Spleen (tissue), 11 donors: ENCODE data around the gene INPP4A. TPM values are rescaled to one million over a fixed set of nuclear protein-coding genes. Genes with fewer than 3 reads are reported as not detected.

Source experiments
- DNase-seq: peaks from one replicate; pipeline ENCODE4 v3.0.0-alpha.2; 2020
- H3K27ac ChIP-seq, 8 donors: fragments of 200-600 bp; sonication (generic) in 7 of 8; 1 replicate in 4 of 8; 2 replicates in 4 of 8; pipeline versions ENCODE4 v1.5.0 to v1.8.0; 2016 to 2021; ENCODE audit warnings: inconsistent platforms in 4 of 8, mild to moderate bottlenecking in 4 of 8, moderate library complexity in 1 of 8
- H3K27me3 ChIP-seq, 7 donors: fragments of 200-600 bp; sonication (generic) in 6 of 7; replicated peaks in 1 of 7; 1 replicate in 4 of 7; 2 replicates in 3 of 7; pipeline versions ENCODE4 v1.5.0 to v1.8.0; 2016 to 2021; ENCODE audit warnings: inconsistent platforms in 3 of 7, mild to moderate bottlenecking in 1 of 7
- H3K36me3 ChIP-seq, 6 donors: fragments of 200-600 bp; sonication (generic) in 5 of 6; 1 replicate in 4 of 6; 2 replicates in 2 of 6; pipeline versions ENCODE4 v1.5.0 to v1.8.0; 2016 to 2021; ENCODE audit warnings: inconsistent platforms in 2 of 6
- H3K4me1 ChIP-seq, 6 donors: fragments of 200-600 bp; sonication (generic) in 5 of 6; 1 replicate in 3 of 6; 2 replicates in 3 of 6; pipeline versions ENCODE4 v1.5.0 to v1.8.0; 2016 to 2021; ENCODE audit warnings: inconsistent platforms in 3 of 6
- H3K4me3 ChIP-seq, 8 donors: fragments of 200-600 bp; sonication (generic) in 7 of 8; 1 replicate in 4 of 8; 2 replicates in 4 of 8; pipeline versions ENCODE4 v1.5.0 to v1.8.0; 2016 to 2021; ENCODE audit warnings: inconsistent platforms in 4 of 8, mild to moderate bottlenecking in 4 of 8, moderate library complexity in 2 of 8
- H3K9me3 ChIP-seq, 8 donors: fragments of 200-600 bp; sonication (generic) in 7 of 8; 1 replicate in 4 of 8; 2 replicates in 4 of 8; pipeline versions ENCODE4 v1.5.0 to v1.8.0; 2016 to 2021; ENCODE audit warnings: inconsistent platforms in 4 of 8
- POLR2A ChIP-seq, 3 donors: fragments of 450-650 bp; IDR thresholded peaks; one replicate each; pipeline ENCODE4 v1.5.1; 2017; ENCODE audit warnings: antibody characterized with exemption in 3 of 3, mild to moderate bottlenecking in 1 of 3
- POLR2AphosphoS5 ChIP-seq, 3 donors: sonication (generic); formaldehyde crosslinking; IDR thresholded peaks; one replicate each; pipeline ENCODE4 v1.5.1; 2017; ENCODE audit warnings: antibody characterized with exemption in 3 of 3
- WGBS, 5 donors: extraction: QIAGEN DNeasy Blood & Tissue Kit in 3 of 5; methylation state at CpG; one replicate each; pipeline versions ENCODE4 v1.1.5 to v1.1.7; 2013 to 2018; 5-methylcytosine and 5-hydroxymethylcytosine counted together
- intact Hi-C: fragments of 100-400 bp; cut with DNase I; formaldehyde crosslinking; loops from one replicate; pipeline ENCODE4 v1.15.0; 2023; ENCODE audit warnings: low total_unique reads
- polyA plus RNA-seq, 3 donors: library from polyadenylated mRNA; stranded (reverse); fragments of 200-250 nt; gene quantifications; one replicate each; pipeline ENCODE4 v1.2.1, GENCODE V29; 2013
- total RNA-seq, 7 donors: library from RNA; depleted of rRNA in 3 of 7; stranded (reverse); fragments of >200 nt in 3 of 7; fragmentation: NEBNext Ultra II Directional in 4 of 7; extraction: Animal tissue kit (Norgen Biotek cat#: 25700) in 4 of 7; gene quantifications; one replicate each; pipeline versions ENCODE4 v1.1.0 to v1.2.1, GENCODE V29; 2016 to 2021
- TF ChIP-seq, protein P1 (sequence below), 11 experiments: fragments of 200-600 bp in 7 of 11; fragments of 450-650 bp in 4 of 11; sonication (generic) in 4 of 11; IDR thresholded peaks in 8 of 11; conservative IDR thresholded peaks in 3 of 11; 1 replicate in 7 of 11; 2 replicates in 4 of 11; pipeline versions ENCODE4 v1.4.0 to v1.8.0; 2016 to 2021; ENCODE audit warnings: antibody characterized with exemption in 11 of 11, inconsistent platforms in 4 of 11, mild to moderate bottlenecking in 1 of 11
- donor health status: healthy with polysubstance abuse.
- donor health status: DM: no; HTN: no; CAD: no; lungs with moderate emphysema.
- donor health status: DM: no; HTN: no; CAD: no.
- donor health status: Bipolar disorder and iron deficiency.
- donor health status: healthy.
- donor health status: DM: no; HTN: no; CAD: no.
- donor health status: DM: yes; HTN: yes; CAD: no.

The INPP4A gene
- total and polyA plus RNA-seq, 10 donors: 6.4 to 102 (median 69.2) TPM

DNA sequence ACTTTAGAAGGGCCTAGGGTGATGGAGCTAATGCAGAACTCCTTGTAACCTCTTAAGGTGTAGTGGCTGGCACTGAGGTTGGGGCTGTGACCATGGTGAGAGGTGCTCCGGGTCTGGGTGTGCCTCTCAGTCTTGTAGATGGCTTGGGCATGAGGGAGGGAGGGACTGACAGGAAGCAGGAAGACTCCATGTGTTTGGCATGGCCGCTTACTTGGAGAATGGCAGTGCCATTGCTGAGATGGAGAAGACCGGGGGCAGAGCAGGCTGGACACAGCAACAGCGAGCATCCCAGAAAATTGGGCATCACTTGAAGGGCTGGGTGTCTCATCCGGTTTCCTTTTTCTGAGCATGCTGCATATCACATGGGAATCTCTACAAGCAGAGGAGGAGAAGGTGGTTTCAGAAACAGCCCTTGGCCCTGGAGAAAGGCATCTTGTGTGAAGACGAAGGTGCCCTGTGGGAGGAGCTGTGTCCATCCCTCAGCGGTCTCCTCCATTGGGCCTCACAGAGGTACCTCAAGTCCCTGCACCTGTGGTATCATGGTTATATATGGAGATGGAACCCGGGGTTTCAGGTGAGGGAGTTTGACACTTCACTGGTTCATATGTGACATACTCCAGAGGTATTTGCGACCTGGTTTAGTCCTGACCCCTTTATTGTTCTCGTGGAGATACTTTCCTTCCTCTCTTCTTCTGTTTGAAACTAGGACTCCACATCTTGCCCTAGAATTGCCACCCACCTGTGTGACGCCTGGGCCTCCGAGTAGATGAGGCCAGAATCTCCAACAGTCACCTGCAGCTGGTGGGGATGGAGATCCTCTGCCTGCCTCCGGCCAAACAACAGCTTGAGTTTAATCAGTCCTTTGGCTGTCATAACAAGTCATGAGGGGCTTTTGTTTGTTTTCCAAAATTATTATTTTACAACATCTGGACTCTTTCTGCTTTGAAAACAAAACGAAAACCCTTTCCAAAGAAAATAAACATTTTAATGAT lies 45.6 kb downstream of the INPP4A start:
- Histone ChIP-seq H3K4me3 (no peak overlapping the region), H3K27ac (peak overlapping the region in 2 of 8 donors; percentile 25 to 68), H3K4me1 (peaks cover 0 to 87% (median 48%) of the 10 kb centered on the region in 6 donors), H3K36me3 (peaks cover 0 to 20% (median 0%) of the 10 kb centered on the region in 6 donors), H3K9me3 (peaks cover 0 to 8% (median 0%) of the 10 kb centered on the region in 8 donors), H3K27me3 (no peaks in the 10 kb centered on the region)
- DNase-seq: peak; percentile 41
- 89 to 92% (median 90%) methylated on average over 14 of the region's 14 CpGs for WGBS, 5 donors
- TF ChIP-seq POLR2A (IDR thresholded peaks at IDR 0.05) (no peak), POLR2AphosphoS5 (IDR thresholded peaks at IDR 0.05) (no peak)
- TF ChIP-seq, protein P1, sequence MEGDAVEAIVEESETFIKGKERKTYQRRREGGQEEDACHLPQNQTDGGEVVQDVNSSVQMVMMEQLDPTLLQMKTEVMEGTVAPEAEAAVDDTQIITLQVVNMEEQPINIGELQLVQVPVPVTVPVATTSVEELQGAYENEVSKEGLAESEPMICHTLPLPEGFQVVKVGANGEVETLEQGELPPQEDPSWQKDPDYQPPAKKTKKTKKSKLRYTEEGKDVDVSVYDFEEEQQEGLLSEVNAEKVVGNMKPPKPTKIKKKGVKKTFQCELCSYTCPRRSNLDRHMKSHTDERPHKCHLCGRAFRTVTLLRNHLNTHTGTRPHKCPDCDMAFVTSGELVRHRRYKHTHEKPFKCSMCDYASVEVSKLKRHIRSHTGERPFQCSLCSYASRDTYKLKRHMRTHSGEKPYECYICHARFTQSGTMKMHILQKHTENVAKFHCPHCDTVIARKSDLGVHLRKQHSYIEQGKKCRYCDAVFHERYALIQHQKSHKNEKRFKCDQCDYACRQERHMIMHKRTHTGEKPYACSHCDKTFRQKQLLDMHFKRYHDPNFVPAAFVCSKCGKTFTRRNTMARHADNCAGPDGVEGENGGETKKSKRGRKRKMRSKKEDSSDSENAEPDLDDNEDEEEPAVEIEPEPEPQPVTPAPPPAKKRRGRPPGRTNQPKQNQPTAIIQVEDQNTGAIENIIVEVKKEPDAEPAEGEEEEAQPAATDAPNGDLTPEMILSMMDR (IDR thresholded peaks at IDR 0.05 in 8 of 11, conservative IDR thresholded peaks at IDR 0.05 in 3 of 11): no peak
- intact Hi-C loops: no loop called here

- no peak for TF ChIP-seq POLR2AphosphoS5 (IDR thresholded peaks at IDR 0.05)
- TF ChIP-seq POLR2A (IDR thresholded peaks at IDR 0.05): no peak
- DNase-seq: peak; percentile 63
- Histone ChIP-seq H3K4me3 (no peak overlapping the region), H3K36me3 (peaks cover 0 to 28% (median 0%) of the 10 kb centered on the region in 6 donors), H3K27ac (peak overlapping the region in 2 of 8 donors; percentile 4 to 23), H3K4me1 (peaks cover 0 to 66% (median 28%) of the 10 kb centered on the region in 6 donors), H3K9me3 (peaks cover 0 to 29% (median 16%) of the 10 kb centered on the region in 8 donors), H3K27me3 (no peaks in the 10 kb centered on the region)
- WGBS, 5 donors: 77 to 95% (median 82%) methylated on average over 3 of the region's 3 CpGs
- intact Hi-C loops: no loop called here
Measured at GRCh38 chr2:98492441-98492840, 47.8 kb downstream of the INPP4A start.

DNA sequence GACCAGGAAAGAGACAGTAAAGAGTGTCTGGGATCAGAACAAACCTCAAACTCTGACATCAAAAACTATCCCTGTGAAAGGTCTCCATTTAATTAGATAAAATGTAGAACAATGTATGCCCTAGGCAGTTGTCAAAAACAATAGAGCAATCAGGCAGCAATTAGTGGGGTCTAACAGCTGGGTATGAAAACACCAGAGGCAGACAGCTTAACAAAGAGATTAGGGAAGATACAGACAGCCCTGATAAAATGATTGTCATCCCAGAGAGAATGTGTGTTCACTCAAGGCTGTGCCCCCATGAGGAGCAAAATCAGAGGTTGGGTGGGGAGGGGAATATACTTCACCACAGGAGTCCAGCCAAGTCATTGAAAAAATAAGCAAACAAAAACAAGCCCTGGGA lies 50.0 kb downstream of the INPP4A start:
- H3K4me1 ChIP-seq: peaks cover 0 to 58% (median 11%) of the 10 kb centered on the region in 6 donors
- H3K27me3 ChIP-seq: no peaks in the 10 kb centered on the region
- DNase-seq: no peak
- H3K4me3 ChIP-seq: no peak overlapping the region
- intact Hi-C loops: no loop called here
- H3K36me3 ChIP-seq: peaks cover 0 to 45% (median 0%) of the 10 kb centered on the region in 6 donors
- peaks cover 0 to 31% (median 22%) of the 10 kb centered on the region in 8 donors for H3K9me3 ChIP-seq
- H3K27ac ChIP-seq: no peak overlapping the region
- TF ChIP-seq POLR2AphosphoS5 (IDR thresholded peaks at IDR 0.05): no peak
- TF ChIP-seq, protein P1 (IDR thresholded peaks at IDR 0.05 in 8 of 11, conservative IDR thresholded peaks at IDR 0.05 in 3 of 11): no peak
- TF ChIP-seq POLR2A (IDR thresholded peaks at IDR 0.05): no peak

DNA sequence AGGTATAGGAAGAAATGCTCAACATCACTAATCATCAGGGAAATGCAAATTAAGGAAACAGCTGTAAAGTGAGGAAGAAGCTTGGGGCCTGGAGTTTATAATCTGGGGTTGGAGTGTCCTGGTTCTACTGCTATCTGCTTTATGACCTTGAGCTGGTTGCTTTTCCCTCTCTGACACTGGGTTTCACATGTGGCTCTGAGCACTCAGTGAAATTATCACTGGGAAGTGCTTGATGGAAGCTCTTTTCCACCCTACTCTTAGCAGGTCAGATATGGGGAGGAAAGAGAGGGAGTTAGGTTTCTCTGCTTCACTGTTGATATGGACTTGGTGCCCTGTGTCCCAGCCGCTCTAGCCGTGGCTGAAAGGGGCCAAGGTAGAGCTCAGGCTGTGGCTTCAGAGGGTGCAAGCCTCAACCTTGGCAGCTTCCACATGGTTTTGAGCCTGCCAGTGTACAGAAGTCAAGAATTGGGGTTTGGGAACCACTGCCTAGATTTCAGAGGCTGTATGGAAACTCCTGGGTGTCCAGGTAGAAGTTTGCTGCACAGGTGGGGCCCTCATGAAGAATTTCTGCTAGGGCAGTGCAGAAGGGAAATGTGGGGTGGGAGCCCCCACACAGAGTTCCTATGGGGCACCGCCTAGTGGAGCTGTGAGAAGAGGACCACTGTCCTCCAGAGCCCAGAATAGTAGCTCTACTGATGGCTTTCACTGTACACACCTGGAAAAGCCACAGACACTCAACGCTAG lies 52.3 kb downstream of the INPP4A start:
- Histone ChIP-seq H3K9me3 (peaks cover 0 to 31% (median 22%) of the 10 kb centered on the region in 8 donors), H3K27me3 (no peaks in the 10 kb centered on the region), H3K4me1 (peaks cover 0 to 45% (median 5%) of the 10 kb centered on the region in 6 donors), H3K27ac (no peak overlapping the region), H3K4me3 (no peak overlapping the region), H3K36me3 (peaks cover 0 to 36% (median 0%) of the 10 kb centered on the region in 6 donors)
- DNase-seq: peak; percentile 20
- intact Hi-C loops: no loop called here
- no peak for TF ChIP-seq POLR2A (IDR thresholded peaks at IDR 0.05)
- TF ChIP-seq, protein P1 (IDR thresholded peaks at IDR 0.05 in 8 of 11, conservative IDR thresholded peaks at IDR 0.05 in 3 of 11): no peak
- TF ChIP-seq POLR2AphosphoS5 (IDR thresholded peaks at IDR 0.05): no peak
- 86 to 97% (median 95%) methylated on average over 4 of the region's 4 CpGs for WGBS, 5 donors
